Endothelial cell of umbilical vein (primary cell): ENCODE measurements around the gene PLPPR3. TPM values are rescaled to one million over a fixed set of nuclear protein-coding genes. Genes with fewer than 3 reads are reported as not detected.
"Not testable (repeated sequence)": the region's sequence is repeated elsewhere in the genome, so short reads cannot be mapped to it uniquely, and the experiment has no call there.

Source experiments
- BruUV-seq: library from RNA; stranded (reverse); fragments of 400-500 nt; replicated peaks from 2 replicates; lab custom pipeline; 2021; lab: Mats Ljungman, UMichigan
- CTCF ChIA-PET: fragments of 300-600, 350-600 bp; sonication (Branson Sonifier 250); formaldehyde crosslinking; loops from one replicate; lab custom pipeline; 2021; ENCODE audit warnings: antibody characterized with exemption, inconsistent platforms; lab: Charles Lee
- POLR2A ChIA-PET: fragments of 300-600, 350-600 bp; sonication (Branson Sonifier 250); formaldehyde crosslinking; loops from one replicate; lab custom pipeline; 2021; ENCODE audit warnings: antibody characterized with exemption, inconsistent platforms; lab: Charles Lee
- DNase-seq: peaks from one replicate; pipeline ENCODE4 v3.0.0-alpha.2; 2011; ENCODE audit warnings: low read depth, low spot score
- FAIRE-seq: peaks from 2 replicates; lab custom pipeline; 2011; peaks lifted over from hg19 to GRCh38; lab: Jason Lieb, UNC
- H2AFZ ChIP-seq: 2 replicates; pipeline ENCODE4 v1.6.0; 2012; ENCODE audit warnings: low read depth, low read length, control low read depth, inconsistent platforms
- H3K27ac ChIP-seq: 2 replicates; pipeline ENCODE4 v1.5.1; 2011; ENCODE audit warnings: low read depth, mild to moderate bottlenecking, control low read depth, low read length, moderate library complexity; ENCODE audit not compliant: insufficient read depth
- H3K27me3 ChIP-seq, 2 experiments: 2 replicates each; pipeline versions ENCODE4 v1.6.0 to v1.6.1; 2011; ENCODE audit warnings: low read length in 2 of 2, mixed read lengths in 1 of 2; ENCODE audit not compliant: control insufficient read depth in 2 of 2, insufficient read depth in 2 of 2
- H3K36me3 ChIP-seq, 2 experiments: 2 replicates in 1 of 2; 3 replicates in 1 of 2; pipeline ENCODE4 v1.5.1; 2011; ENCODE audit warnings: low read length in 2 of 2, mild to moderate bottlenecking in 1 of 2, moderate library complexity in 1 of 2; ENCODE audit not compliant: control insufficient read depth in 2 of 2, insufficient read depth in 2 of 2; ENCODE audit errors: extremely low read depth in 1 of 2
- H3K4me1 ChIP-seq: 3 replicates; pipeline ENCODE4 v1.5.1; 2011; ENCODE audit warnings: mild to moderate bottlenecking, low read length; ENCODE audit not compliant: control insufficient read depth, insufficient read depth; ENCODE audit errors: extremely low read depth
- H3K4me2 ChIP-seq: 2 replicates; pipeline ENCODE4 v1.6.1; 2011; ENCODE audit warnings: low read length, control low read depth, mixed read lengths; ENCODE audit not compliant: insufficient read depth
- H3K4me3 ChIP-seq, 3 experiments: fragments of 200-600 bp in 1 of 3; sonication (generic), shearing (Covaris generic) in 1 of 3; replicated peaks in 1 of 3; 2 replicates each; pipeline ENCODE4 v1.5.1; 2011 to 2016; ENCODE audit warnings: control low read depth in 3 of 3, low read length in 3 of 3, mild to moderate bottlenecking in 2 of 3, inconsistent platforms in 1 of 3, low read depth in 1 of 3, moderate library complexity in 1 of 3; ENCODE audit not compliant: insufficient read depth in 1 of 3
- H3K79me2 ChIP-seq: 2 replicates; pipeline ENCODE4 v1.6.0; 2012; ENCODE audit warnings: low read length, inconsistent platforms; ENCODE audit not compliant: control insufficient read depth, insufficient read depth
- H3K9ac ChIP-seq: replicated peaks from 2 replicates; pipeline ENCODE3; 2011; ENCODE audit warnings: low read length, control low read depth; ENCODE audit not compliant: insufficient read depth; ENCODE audit errors: extremely low read depth
- H3K9me1 ChIP-seq: replicated peaks from 3 replicates; pipeline ENCODE4 v1.6.0; 2011; ENCODE audit warnings: mild to moderate bottlenecking, low read length; ENCODE audit not compliant: control insufficient read depth, insufficient read depth; ENCODE audit errors: extremely low read depth
- H3K9me3 ChIP-seq: replicated peaks from 2 replicates; pipeline ENCODE4 v1.5.1; 2012; ENCODE audit warnings: low read length, inconsistent platforms; ENCODE audit not compliant: control insufficient read depth, insufficient read depth
- H4K20me1 ChIP-seq: replicated peaks from 2 replicates; pipeline ENCODE3; 2011; ENCODE audit warnings: mild to moderate bottlenecking, low read length; ENCODE audit not compliant: control insufficient read depth, insufficient read depth; ENCODE audit errors: extremely low read depth
- EZH2 ChIP-seq: IDR thresholded peaks from 2 replicates; pipeline ENCODE4 v1.6.1; 2012; ENCODE audit warnings: borderline replicate concordance, low read depth, mild to moderate bottlenecking, moderate library complexity, low read length, inconsistent platforms; ENCODE audit not compliant: severe bottlenecking
- FOS ChIP-seq: IDR thresholded peaks from 2 replicates; pipeline ENCODE4 v1.6.1; 2011; ENCODE audit warnings: mild to moderate bottlenecking, low read length, moderate library complexity, borderline replicate concordance; ENCODE audit not compliant: insufficient read depth
- GATA2 ChIP-seq: IDR thresholded peaks from 2 replicates; pipeline ENCODE4 v1.7.0; 2011; ENCODE audit warnings: low read depth, mild to moderate bottlenecking, moderate library complexity, mixed read lengths, low read length; ENCODE audit not compliant: insufficient read length, insufficient read depth
- JUN ChIP-seq: IDR thresholded peaks from 2 replicates; pipeline ENCODE4 v1.6.1; 2011; ENCODE audit warnings: borderline replicate concordance, low read depth; ENCODE audit not compliant: insufficient read length, insufficient read depth
- MYC ChIP-seq: IDR thresholded peaks from one replicate; pipeline ENCODE4 v1.6.1; 2011; ENCODE audit warnings: mild to moderate bottlenecking, low read depth, low read length
- POLR2A ChIP-seq: IDR thresholded peaks from 2 replicates; pipeline ENCODE4 v1.6.1; 2012; ENCODE audit warnings: low read depth, mild to moderate bottlenecking, control low read depth, low read length
- POLR2AphosphoS5 ChIP-seq: IDR thresholded peaks from 2 replicates; pipeline ENCODE4 v1.6.1; 2012; ENCODE audit warnings: low read depth, mild to moderate bottlenecking, control low read depth, low read length, moderate library complexity; ENCODE audit not compliant: insufficient read depth
- dilution Hi-C: fragments of 300-500 bp; cut with MboI; formaldehyde crosslinking; loops from one replicate; pipeline ENCODE4 v1.15.0; 2019; ENCODE audit warnings: low sequenced_read_pairs; ENCODE audit not compliant: extremely low pct_ligation_motif_present
- intact Hi-C: fragments of 100-400 bp; cut with micrococcal nuclease; formaldehyde crosslinking; loops from one replicate; pipeline ENCODE4 v1.10.0; 2022
- polyA plus RNA-seq, 4 experiments: library from polyadenylated mRNA; depleted of rRNA in 3 of 4; stranded (reverse) in 3 of 4; unstranded in 1 of 4; fragments of >200 nt; gene quantifications; 2 replicates each; pipeline versions ENCODE4 v1.2.1 to v1.2.3, GENCODE V29; 2011 to 2012; ENCODE audit warnings: missing spikeins in 1 of 4
- total RNA-seq: library from RNA; stranded (reverse); gene quantifications from 2 replicates; pipeline ENCODE4 v1.2.3, GENCODE V29; 2021
- TF ChIP-seq, protein P1 (sequence below): IDR thresholded peaks from 2 replicates; pipeline ENCODE4 v1.6.1; 2011; ENCODE audit not compliant: insufficient read depth, insufficient read length
- TF ChIP-seq, protein P2 (sequence below), 2 donors: IDR thresholded peaks; 1 replicate in 1 of 2; 2 replicates in 1 of 2; pipeline ENCODE4 v1.5.1; 2011; ENCODE audit warnings: low read length in 2 of 2, mild to moderate bottlenecking in 2 of 2, moderate library complexity in 2 of 2, control low read depth in 1 of 2, inconsistent platforms in 1 of 2, low read depth in 1 of 2; ENCODE audit not compliant: insufficient read depth in 1 of 2; ENCODE audit errors: extremely low read depth in 1 of 2

The PLPPR3 gene
- total and polyA plus RNA-seq, 2 donors (not counting 3 experiments of a cell fraction or from before 2014, with no cell fraction given) = 1.1 to 1.2 TPM

GRCh38 chr19:853614-854220 is 32.0 kb upstream of the PLPPR3 start:
- H3K4me2 ChIP-seq, H3K79me2 ChIP-seq, dilution Hi-C loops, H3K4me3 ChIP-seq, H3K4me1 ChIP-seq, H3K9me3 ChIP-seq, H4K20me1 ChIP-seq, H3K27ac ChIP-seq, intact Hi-C loops, BruUV-seq, H3K27me3 ChIP-seq, CTCF ChIA-PET, H2AFZ ChIP-seq, H3K9ac ChIP-seq, H3K36me3 ChIP-seq, DNase-seq, POLR2A ChIA-PET, H3K9me1 ChIP-seq, FAIRE-seq: not testable (repeated sequence)

- H3K27me3 ChIP-seq = no peaks in the 10 kb centered on the region
- H3K4me1 ChIP-seq = no peaks in the 10 kb centered on the region
These were observed 31.3 kb upstream of the PLPPR3 start for GRCh38 chr19:853014-853585.

More at GRCh38 chr19:853014-853585, 31.3 kb upstream of the PLPPR3 start:
- POLR2A ChIA-PET = no interaction called here
- no peak for TF ChIP-seq GATA2
- no peak for TF ChIP-seq JUN
- no peak for TF ChIP-seq MYC
- TF ChIP-seq, protein P1, sequence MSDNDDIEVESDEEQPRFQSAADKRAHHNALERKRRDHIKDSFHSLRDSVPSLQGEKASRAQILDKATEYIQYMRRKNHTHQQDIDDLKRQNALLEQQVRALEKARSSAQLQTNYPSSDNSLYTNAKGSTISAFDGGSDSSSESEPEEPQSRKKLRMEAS = no peak
- no peak for TF ChIP-seq EZH2
- TF ChIP-seq, protein P2, sequence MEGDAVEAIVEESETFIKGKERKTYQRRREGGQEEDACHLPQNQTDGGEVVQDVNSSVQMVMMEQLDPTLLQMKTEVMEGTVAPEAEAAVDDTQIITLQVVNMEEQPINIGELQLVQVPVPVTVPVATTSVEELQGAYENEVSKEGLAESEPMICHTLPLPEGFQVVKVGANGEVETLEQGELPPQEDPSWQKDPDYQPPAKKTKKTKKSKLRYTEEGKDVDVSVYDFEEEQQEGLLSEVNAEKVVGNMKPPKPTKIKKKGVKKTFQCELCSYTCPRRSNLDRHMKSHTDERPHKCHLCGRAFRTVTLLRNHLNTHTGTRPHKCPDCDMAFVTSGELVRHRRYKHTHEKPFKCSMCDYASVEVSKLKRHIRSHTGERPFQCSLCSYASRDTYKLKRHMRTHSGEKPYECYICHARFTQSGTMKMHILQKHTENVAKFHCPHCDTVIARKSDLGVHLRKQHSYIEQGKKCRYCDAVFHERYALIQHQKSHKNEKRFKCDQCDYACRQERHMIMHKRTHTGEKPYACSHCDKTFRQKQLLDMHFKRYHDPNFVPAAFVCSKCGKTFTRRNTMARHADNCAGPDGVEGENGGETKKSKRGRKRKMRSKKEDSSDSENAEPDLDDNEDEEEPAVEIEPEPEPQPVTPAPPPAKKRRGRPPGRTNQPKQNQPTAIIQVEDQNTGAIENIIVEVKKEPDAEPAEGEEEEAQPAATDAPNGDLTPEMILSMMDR (IDR thresholded peaks at IDR 0.05; ENCODE audit: extremely low read depth in 1 of 2, insufficient read depth in 1 of 2, low read depth in 1 of 2, low read length in 2 of 2) = no peak
- no peak for TF ChIP-seq POLR2AphosphoS5
- no peak for TF ChIP-seq FOS
- TF ChIP-seq POLR2A = no peak
- Histone ChIP-seq H3K9me3 (no peaks in the 10 kb centered on the region), H3K79me2 (no peaks in the 10 kb centered on the region), H4K20me1 (no peaks in the 10 kb centered on the region), H3K9me1 (no peaks in the 10 kb centered on the region), H3K27ac (no peak overlapping the region), H2AFZ (no peak overlapping the region), H3K4me2 (no peak overlapping the region), H3K4me3 (no peak overlapping the region), H3K9ac (no peak overlapping the region), H3K36me3 (no peaks in the 10 kb centered on the region)
- DNase-seq (no peak), FAIRE-seq (no peak)
- intact Hi-C loops = no loop called here
- CTCF ChIA-PET = no interaction called here
- BruUV-seq = no TSS peak
- dilution Hi-C loops = no loop called here
